ENCODE measurements around the gene DOCK3. TPM values are rescaled to one million over a fixed set of nuclear protein-coding genes. Genes with fewer than 3 reads are reported as not detected.

The DOCK3 gene
- total RNA-seq, 1 experiment from 2014 or later, result 0.14 TPM

GRCh38 chr3:51216291-51216690, 541.6 kb downstream of the DOCK3 start:
- Mint-ChIP-seq H3K4me1 (ENCODE audit: insufficient read depth, unreplicated experiment) (no peaks in the 10 kb centered on the region), H3K36me3 (ENCODE audit: insufficient read depth, unreplicated experiment) (no peaks in the 10 kb centered on the region), H3K9me3 (ENCODE audit: unreplicated experiment) (no peaks in the 10 kb centered on the region), H3K4me3 (ENCODE audit: unreplicated experiment) (no peak overlapping the region), H3K27me3 (ENCODE audit: insufficient read depth, unreplicated experiment) (peaks cover 13% of the 10 kb centered on the region), H3K27ac (ENCODE audit: low read depth, unreplicated experiment) (no peak overlapping the region)
- BruUV-seq (replicated peaks), result no TSS peak
- no peak for TF ChIP-seq CTCF (IDR thresholded peaks at IDR 0.05; ENCODE audit: unreplicated experiment)
- POLR2A ChIA-PET, result interaction anchor here (0.6 kb wide), 1 partner anchor 44 kb away, joined by 3 read pairs; no protein-coding TSS in a partner anchor
- intact Hi-C loops (cut with micrococcal nuclease), result no loop called here
- DNase-seq (ENCODE audit: unreplicated experiment), result no peak
- CTCF ChIA-PET, result interaction anchor here (0.7 kb wide), 1 partner anchor 21 kb away, joined by 3 read pairs; no protein-coding TSS in a partner anchor

GRCh38 chr3:51221959-51222358, 547.2 kb downstream of the DOCK3 start:
- Mint-ChIP-seq H3K27me3 (ENCODE audit: insufficient read depth, unreplicated experiment) (peaks cover 17% of the 10 kb centered on the region), H3K9me3 (ENCODE audit: unreplicated experiment) (no peaks in the 10 kb centered on the region), H3K4me3 (ENCODE audit: unreplicated experiment) (no peak overlapping the region), H3K4me1 (ENCODE audit: insufficient read depth, unreplicated experiment) (no peaks in the 10 kb centered on the region), H3K36me3 (ENCODE audit: insufficient read depth, unreplicated experiment) (no peaks in the 10 kb centered on the region), H3K27ac (ENCODE audit: low read depth, unreplicated experiment) (no peak overlapping the region)
- no TSS peak for BruUV-seq (replicated peaks)
- DNase-seq (ENCODE audit: unreplicated experiment), result no peak
- TF ChIP-seq CTCF (IDR thresholded peaks at IDR 0.05; ENCODE audit: unreplicated experiment), result no peak
- ChIA-PET POLR2A (no interaction called here), CTCF (no interaction called here)
- intact Hi-C loops (cut with micrococcal nuclease), result no loop called here

- DNase-seq (ENCODE audit: unreplicated experiment), result no peak
- Mint-ChIP-seq H3K9me3 (ENCODE audit: unreplicated experiment) (no peaks in the 10 kb centered on the region), H3K27me3 (ENCODE audit: insufficient read depth, unreplicated experiment) (peaks cover 17% of the 10 kb centered on the region), H3K27ac (ENCODE audit: low read depth, unreplicated experiment) (no peak overlapping the region), H3K4me1 (ENCODE audit: insufficient read depth, unreplicated experiment) (no peaks in the 10 kb centered on the region), H3K4me3 (ENCODE audit: unreplicated experiment) (no peak overlapping the region), H3K36me3 (ENCODE audit: insufficient read depth, unreplicated experiment) (no peaks in the 10 kb centered on the region)
- no TSS peak for BruUV-seq (replicated peaks)
- intact Hi-C loops (cut with micrococcal nuclease), result no loop called here
- CTCF ChIA-PET, result no interaction called here
- TF ChIP-seq CTCF (IDR thresholded peaks at IDR 0.05; ENCODE audit: unreplicated experiment), result no peak
- POLR2A ChIA-PET, result no interaction called here
Observed at GRCh38 chr3:51224283-51224682, 549.6 kb downstream of the DOCK3 start.

GRCh38 chr3:51224843-51225242, 550.1 kb downstream of the DOCK3 start:
- Mint-ChIP-seq H3K27ac (ENCODE audit: low read depth, unreplicated experiment) (no peak overlapping the region), H3K27me3 (ENCODE audit: insufficient read depth, unreplicated experiment) (peaks cover 17% of the 10 kb centered on the region)
- CTCF ChIA-PET, result no interaction called here

More at GRCh38 chr3:51224843-51225242, 550.1 kb downstream of the DOCK3 start:
- H3K4me1 Mint-ChIP-seq (ENCODE audit: insufficient read depth, unreplicated experiment), result no peaks in the 10 kb centered on the region
- POLR2A ChIA-PET, result no interaction called here
- DNase-seq (ENCODE audit: unreplicated experiment), result no peak
- intact Hi-C loops (cut with micrococcal nuclease), result no loop called here
- TF ChIP-seq CTCF (IDR thresholded peaks at IDR 0.05; ENCODE audit: unreplicated experiment), result no peak
- no peak overlapping the region for H3K4me3 Mint-ChIP-seq (ENCODE audit: unreplicated experiment)
- no TSS peak for BruUV-seq (replicated peaks)
- no peaks in the 10 kb centered on the region for H3K36me3 Mint-ChIP-seq (ENCODE audit: insufficient read depth, unreplicated experiment)
- no peaks in the 10 kb centered on the region for H3K9me3 Mint-ChIP-seq (ENCODE audit: unreplicated experiment)
